K562 treated with DMSO at 1 percent for 24 hours (cell line): ENCODE measurements around the gene ESYT1. TPM values are rescaled to one million over a fixed set of nuclear protein-coding genes. Genes with fewer than 3 reads are reported as not detected.

Experiments used
- total RNA-seq: library from RNA; unstranded; fragments of 300-600 nt; gene quantifications from 2 replicates; pipeline ENCODE4 v1.2.3, GENCODE V29; 2022; ENCODE audit warnings: low read depth; ENCODE audit not compliant: insufficient read depth

Gene ESYT1
- 146 and 181 TPM in 2 replicates for total RNA-seq

GRCh38 chr12:56127888-56128669 is at the start of gene ESYT1:
Gene ESYT1 (plus strand): TSS chr12:56128267. CDS start chr12:56128320, 53 bp downstream.

GRCh38 chr12:56079723-56080555 is 48.1 kb upstream of the ESYT1 start, which contains the start of gene ERBB3:
Gene ERBB3 (plus strand): TSS chr12:56080165. CDS start chr12:56080301, 136 bp downstream.

GRCh38 chr12:56104109-56104814 is 23.8 kb upstream of the ESYT1 start, which contains the start of gene PA2G4:
Gene PA2G4 (plus strand): TSS chr12:56104559. CDS start chr12:56104738, 179 bp downstream.

GRCh38 chr12:56116267-56117081 is 11.6 kb upstream of the ESYT1 start, which contains the start of gene RPL41:
Gene RPL41 (plus strand): TSS chr12:56116633.

GRCh38 chr12:56117778-56118687 is 10.0 kb upstream of the ESYT1 start, which contains the start of gene ZC3H10:
Gene ZC3H10 (plus strand): TSS chr12:56118266. CDS start chr12:56120563, 2,297 bp downstream.

GRCh38 chr12:56152132-56152755 is 24.2 kb downstream of the ESYT1 start, which contains the start of gene MYL6B:
Gene MYL6B (plus strand): TSS chr12:56152587. CDS start chr12:56153919, 1,332 bp downstream.

GRCh38 chr12:56158029-56158925 is 30.2 kb downstream of the ESYT1 start, which contains the start of gene MYL6:
Gene MYL6 (plus strand): TSS chr12:56158359. CDS start chr12:56158402, 43 bp downstream.

GRCh38 chr12:56189099-56189917 is 61.2 kb downstream of the ESYT1 start, which contains the start of gene SMARCC2:
Gene SMARCC2 (minus strand): TSS chr12:56189483. CDS start chr12:56189461, 22 bp downstream.

Other genes starting within 250 kb of the ESYT1 start
- gene PYM1, start 200.4 kb upstream of the ESYT1 start, total RNA-seq: 37.1 and 38.3 TPM in 2 replicates
- gene DGKA, start 197.1 kb upstream of the ESYT1 start, total RNA-seq: 12.2 and 12.7 TPM in 2 replicates
- 1.4 and 2.7 TPM in 2 replicates for gene PMEL, start 162.2 kb upstream of the ESYT1 start, total RNA-seq
- 90.4 and 99.9 TPM in 2 replicates for gene CDK2, start 161.4 kb upstream of the ESYT1 start, total RNA-seq
- 33.4 and 45.9 TPM in 2 replicates for gene RAB5B, start 154.2 kb upstream of the ESYT1 start, total RNA-seq
- 41.6 and 44.3 TPM in 2 replicates for gene SUOX, start 131.0 kb upstream of the ESYT1 start, total RNA-seq
- 26.2 and 31.1 TPM in 2 replicates for gene IKZF4, start 107.2 kb upstream of the ESYT1 start, total RNA-seq
- gene RPS26, start 86.3 kb upstream of the ESYT1 start, total RNA-seq: 352 and 367 TPM in 2 replicates
- gene ERBB3, start 48.1 kb upstream of the ESYT1 start, total RNA-seq: 6.3 TPM in 2 replicates
- gene PA2G4, start 23.7 kb upstream of the ESYT1 start, total RNA-seq: 161 and 163 TPM in 2 replicates
- 3,973 and 4,172 TPM in 2 replicates for gene RPL41, start 11.6 kb upstream of the ESYT1 start, total RNA-seq
- gene ZC3H10, start 10.0 kb upstream of the ESYT1 start, total RNA-seq: 3.5 and 4.6 TPM in 2 replicates
- gene MYL6B, start 24.3 kb downstream of the ESYT1 start, total RNA-seq: 42.6 and 50.4 TPM in 2 replicates
- gene MYL6, start 30.1 kb downstream of the ESYT1 start, total RNA-seq: 963 and 965 TPM in 2 replicates
- gene SMARCC2, start 61.2 kb downstream of the ESYT1 start, total RNA-seq: 75.9 and 76.4 TPM in 2 replicates
- gene RNF41, start 93.7 kb downstream of the ESYT1 start, total RNA-seq: 50.0 and 51.1 TPM in 2 replicates
- gene NABP2, start 96.1 kb downstream of the ESYT1 start, total RNA-seq: 47.7 and 52.8 TPM in 2 replicates
- gene SLC39A5, start 101.8 kb downstream of the ESYT1 start, total RNA-seq: not detected in 2 replicates
- 28.5 and 29.8 TPM in 2 replicates for gene ANKRD52, start 130.1 kb downstream of the ESYT1 start, total RNA-seq
- gene COQ10A, start 138.7 kb downstream of the ESYT1 start, total RNA-seq: 46.4 and 47.3 TPM in 2 replicates
- gene CS, start 172.1 kb downstream of the ESYT1 start, total RNA-seq: 151 and 158 TPM in 2 replicates
- gene CNPY2, start 187.7 kb downstream of the ESYT1 start, total RNA-seq: 88.9 and 95.2 TPM in 2 replicates
- 29.3 and 34.1 TPM in 2 replicates for gene PAN2, start 205.7 kb downstream of the ESYT1 start, total RNA-seq
- 15.3 and 19.8 TPM in 2 replicates for gene IL23A, start 210.6 kb downstream of the ESYT1 start, total RNA-seq
- gene STAT2, start 231.8 kb downstream of the ESYT1 start, total RNA-seq: 52.4 and 61.2 TPM in 2 replicates
- not detected in 2 replicates for gene APOF, start 234.6 kb downstream of the ESYT1 start, total RNA-seq